Endothelial cell of umbilical vein (primary cell): Measurements from ENCODE around the gene CRISPLD2. TPM values are rescaled to one million over a fixed set of nuclear protein-coding genes. Genes with fewer than 3 reads are reported as not detected.

Experiments used
- BruUV-seq: library from RNA; stranded (reverse); fragments of 400-500 nt; replicated peaks from 2 replicates; lab custom pipeline; 2021; lab: Mats Ljungman, UMichigan
- CTCF ChIA-PET: fragments of 300-600, 350-600 bp; sonication (Branson Sonifier 250); formaldehyde crosslinking; loops from one replicate; lab custom pipeline; 2021; ENCODE audit warnings: antibody characterized with exemption, inconsistent platforms; lab: Charles Lee
- POLR2A ChIA-PET: fragments of 300-600, 350-600 bp; sonication (Branson Sonifier 250); formaldehyde crosslinking; loops from one replicate; lab custom pipeline; 2021; ENCODE audit warnings: antibody characterized with exemption, inconsistent platforms; lab: Charles Lee
- DNase-seq: peaks from one replicate; pipeline ENCODE4 v3.0.0-alpha.2; 2011; ENCODE audit warnings: low read depth, low spot score
- FAIRE-seq: peaks from 2 replicates; lab custom pipeline; 2011; peaks lifted over from hg19 to GRCh38; lab: Jason Lieb, UNC
- H2AFZ ChIP-seq: 2 replicates; pipeline ENCODE4 v1.6.0; 2012; ENCODE audit warnings: low read depth, low read length, control low read depth, inconsistent platforms
- H3K27ac ChIP-seq: 2 replicates; pipeline ENCODE4 v1.5.1; 2011; ENCODE audit warnings: low read depth, mild to moderate bottlenecking, control low read depth, low read length, moderate library complexity; ENCODE audit not compliant: insufficient read depth
- H3K27me3 ChIP-seq, 2 experiments: 2 replicates each; pipeline versions ENCODE4 v1.6.0 to v1.6.1; 2011; ENCODE audit warnings: low read length in 2 of 2, mixed read lengths in 1 of 2; ENCODE audit not compliant: control insufficient read depth in 2 of 2, insufficient read depth in 2 of 2
- H3K36me3 ChIP-seq, 2 experiments: 2 replicates in 1 of 2; 3 replicates in 1 of 2; pipeline ENCODE4 v1.5.1; 2011; ENCODE audit warnings: low read length in 2 of 2, mild to moderate bottlenecking in 1 of 2, moderate library complexity in 1 of 2; ENCODE audit not compliant: control insufficient read depth in 2 of 2, insufficient read depth in 2 of 2; ENCODE audit errors: extremely low read depth in 1 of 2
- H3K4me1 ChIP-seq: 3 replicates; pipeline ENCODE4 v1.5.1; 2011; ENCODE audit warnings: mild to moderate bottlenecking, low read length; ENCODE audit not compliant: control insufficient read depth, insufficient read depth; ENCODE audit errors: extremely low read depth
- H3K4me2 ChIP-seq: 2 replicates; pipeline ENCODE4 v1.6.1; 2011; ENCODE audit warnings: low read length, control low read depth, mixed read lengths; ENCODE audit not compliant: insufficient read depth
- H3K4me3 ChIP-seq, 3 experiments: fragments of 200-600 bp in 1 of 3; sonication (generic), shearing (Covaris generic) in 1 of 3; replicated peaks in 1 of 3; 2 replicates each; pipeline ENCODE4 v1.5.1; 2011 to 2016; ENCODE audit warnings: control low read depth in 3 of 3, low read length in 3 of 3, mild to moderate bottlenecking in 2 of 3, inconsistent platforms in 1 of 3, low read depth in 1 of 3, moderate library complexity in 1 of 3; ENCODE audit not compliant: insufficient read depth in 1 of 3
- H3K79me2 ChIP-seq: 2 replicates; pipeline ENCODE4 v1.6.0; 2012; ENCODE audit warnings: low read length, inconsistent platforms; ENCODE audit not compliant: control insufficient read depth, insufficient read depth
- H3K9ac ChIP-seq: replicated peaks from 2 replicates; pipeline ENCODE3; 2011; ENCODE audit warnings: low read length, control low read depth; ENCODE audit not compliant: insufficient read depth; ENCODE audit errors: extremely low read depth
- H3K9me1 ChIP-seq: replicated peaks from 3 replicates; pipeline ENCODE4 v1.6.0; 2011; ENCODE audit warnings: mild to moderate bottlenecking, low read length; ENCODE audit not compliant: control insufficient read depth, insufficient read depth; ENCODE audit errors: extremely low read depth
- H3K9me3 ChIP-seq: replicated peaks from 2 replicates; pipeline ENCODE4 v1.5.1; 2012; ENCODE audit warnings: low read length, inconsistent platforms; ENCODE audit not compliant: control insufficient read depth, insufficient read depth
- H4K20me1 ChIP-seq: replicated peaks from 2 replicates; pipeline ENCODE3; 2011; ENCODE audit warnings: mild to moderate bottlenecking, low read length; ENCODE audit not compliant: control insufficient read depth, insufficient read depth; ENCODE audit errors: extremely low read depth
- CTCF ChIP-seq, 2 donors: IDR thresholded peaks; 1 replicate in 1 of 2; 2 replicates in 1 of 2; pipeline ENCODE4 v1.5.1; 2011; ENCODE audit warnings: low read length in 2 of 2, mild to moderate bottlenecking in 2 of 2, moderate library complexity in 2 of 2, control low read depth in 1 of 2, inconsistent platforms in 1 of 2, low read depth in 1 of 2; ENCODE audit not compliant: insufficient read depth in 1 of 2; ENCODE audit errors: extremely low read depth in 1 of 2
- EZH2 ChIP-seq: IDR thresholded peaks from 2 replicates; pipeline ENCODE4 v1.6.1; 2012; ENCODE audit warnings: borderline replicate concordance, low read depth, mild to moderate bottlenecking, moderate library complexity, low read length, inconsistent platforms; ENCODE audit not compliant: severe bottlenecking
- FOS ChIP-seq: IDR thresholded peaks from 2 replicates; pipeline ENCODE4 v1.6.1; 2011; ENCODE audit warnings: mild to moderate bottlenecking, low read length, moderate library complexity, borderline replicate concordance; ENCODE audit not compliant: insufficient read depth
- GATA2 ChIP-seq: IDR thresholded peaks from 2 replicates; pipeline ENCODE4 v1.7.0; 2011; ENCODE audit warnings: low read depth, mild to moderate bottlenecking, moderate library complexity, mixed read lengths, low read length; ENCODE audit not compliant: insufficient read length, insufficient read depth
- JUN ChIP-seq: IDR thresholded peaks from 2 replicates; pipeline ENCODE4 v1.6.1; 2011; ENCODE audit warnings: borderline replicate concordance, low read depth; ENCODE audit not compliant: insufficient read length, insufficient read depth
- MAX ChIP-seq: IDR thresholded peaks from 2 replicates; pipeline ENCODE4 v1.6.1; 2011; ENCODE audit not compliant: insufficient read depth, insufficient read length
- MYC ChIP-seq: IDR thresholded peaks from one replicate; pipeline ENCODE4 v1.6.1; 2011; ENCODE audit warnings: mild to moderate bottlenecking, low read depth, low read length
- POLR2A ChIP-seq: IDR thresholded peaks from 2 replicates; pipeline ENCODE4 v1.6.1; 2012; ENCODE audit warnings: low read depth, mild to moderate bottlenecking, control low read depth, low read length
- POLR2AphosphoS5 ChIP-seq: IDR thresholded peaks from 2 replicates; pipeline ENCODE4 v1.6.1; 2012; ENCODE audit warnings: low read depth, mild to moderate bottlenecking, control low read depth, low read length, moderate library complexity; ENCODE audit not compliant: insufficient read depth
- dilution Hi-C: fragments of 300-500 bp; cut with MboI; formaldehyde crosslinking; loops from one replicate; pipeline ENCODE4 v1.15.0; 2019; ENCODE audit warnings: low sequenced_read_pairs; ENCODE audit not compliant: extremely low pct_ligation_motif_present
- intact Hi-C: fragments of 100-400 bp; cut with micrococcal nuclease; formaldehyde crosslinking; loops from one replicate; pipeline ENCODE4 v1.10.0; 2022
- polyA plus RNA-seq, 4 experiments: library from polyadenylated mRNA; depleted of rRNA in 3 of 4; stranded (reverse) in 3 of 4; unstranded in 1 of 4; fragments of >200 nt; gene quantifications; 2 replicates each; pipeline versions ENCODE4 v1.2.1 to v1.2.3, GENCODE V29; 2011 to 2012; ENCODE audit warnings: missing spikeins in 1 of 4
- total RNA-seq: library from RNA; stranded (reverse); gene quantifications from 2 replicates; pipeline ENCODE4 v1.2.3, GENCODE V29; 2021

Gene CRISPLD2
- total and polyA plus RNA-seq, 2 donors (not counting 3 experiments of a cell fraction or from before 2014, with no cell fraction given) = 0.14 to 0.73 TPM

- Histone ChIP-seq H3K9me3 (no peaks in the 10 kb centered on the region), H3K9ac (no peak overlapping the region), H3K4me2 (no peak overlapping the region), H2AFZ (no peak overlapping the region), H3K79me2 (no peaks in the 10 kb centered on the region), H4K20me1 (no peaks in the 10 kb centered on the region), H3K27me3 (no peaks in the 10 kb centered on the region), H3K4me1 (no peaks in the 10 kb centered on the region), H3K4me3 (no peak overlapping the region), H3K36me3 (no peaks in the 10 kb centered on the region), H3K9me1 (no peaks in the 10 kb centered on the region), H3K27ac (no peak overlapping the region)
- no TSS peak for BruUV-seq
- no peak for FAIRE-seq
- intact Hi-C loops (no loop called here), dilution Hi-C loops (no loop called here)
- POLR2A ChIA-PET = no interaction called here
- TF ChIP-seq CTCF (IDR thresholded peaks at IDR 0.05; ENCODE audit: extremely low read depth in 1 of 2, insufficient read depth in 1 of 2, low read depth in 1 of 2, low read length in 2 of 2) (no peak), POLR2A (no peak), MAX (no peak), POLR2AphosphoS5 (no peak), GATA2 (no peak), EZH2 (no peak), MYC (no peak), FOS (no peak), JUN (no peak)
- CTCF ChIA-PET = interaction anchor here (5.8 kb wide), 1 partner anchor 23 kb away, joined by 57 read pairs; no protein-coding TSS in a partner anchor
- no peak for DNase-seq
These were observed 110.7 kb downstream of the CRISPLD2 start for GRCh38 chr16:84930298-84931106.
